Pancreas (tissue), 10 donors: ENCODE results near the gene FYB1. TPM values are rescaled to one million over a fixed set of nuclear protein-coding genes. Genes with fewer than 3 reads are reported as not detected.

Experiments
- ATAC-seq, 4 donors: fragments of 200-7000 bp; cut with Tn5 transposase; one replicate each; pipeline versions ENCODE4 v1.8.0 to v1.9.1; 2020; ENCODE audit warnings: mild to moderate bottlenecking in 4 of 4, moderate library complexity in 4 of 4
- DNase-seq, 6 donors: peaks; one replicate each; pipeline ENCODE4 v3.0.0-alpha.2; 2020
- FAIRE-seq: peaks from 2 replicates; lab custom pipeline; 2012; peaks lifted over from hg19 to GRCh38; lab: Jason Lieb, UNC
- H3K27ac ChIP-seq, 4 donors: fragments of 200-600 bp; sonication (generic); 1 replicate in 3 of 4; 2 replicates in 1 of 4; pipeline versions ENCODE4 v1.5.0 to v1.8.0; 2020
- H3K27me3 ChIP-seq, 4 donors: fragments of 200-600 bp; one replicate each; pipeline ENCODE4 v1.8.0; 2021
- H3K36me3 ChIP-seq, 3 donors: fragments of 200-600 bp; sonication (generic) in 1 of 3; one replicate each; pipeline versions ENCODE4 v1.5.0 to v1.8.0; 2020 to 2021
- H3K4me1 ChIP-seq, 3 donors: fragments of 200-600 bp; one replicate each; pipeline ENCODE4 v1.8.0; 2021
- H3K4me3 ChIP-seq, 4 donors: fragments of 200-600 bp; sonication (generic) in 2 of 4; one replicate each; pipeline versions ENCODE4 v1.5.0 to v1.8.0; 2020 to 2021
- H3K9me3 ChIP-seq, 4 donors: fragments of 200-600 bp; one replicate each; pipeline ENCODE4 v1.8.0; 2021
- CTCF ChIP-seq, 4 donors: fragments of 200-600 bp; sonication (generic) in 3 of 4; IDR thresholded peaks; one replicate each; pipeline versions ENCODE4 v1.5.0 to v1.8.0; 2021; ENCODE audit warnings: antibody characterized with exemption in 4 of 4
- WGBS, 2 donors: extraction: QIAGEN DNeasy Blood & Tissue Kit; methylation state at CpG; one replicate each; pipeline ENCODE4 v1.1.7; 2013; 5-methylcytosine and 5-hydroxymethylcytosine counted together
- intact Hi-C, 3 donors: fragments of 100-400 bp; cut with DNase I; formaldehyde crosslinking; loops; one replicate each; pipeline versions ENCODE4 v1.11.1 to v1.14.2; 2022
- polyA plus RNA-seq, 2 donors: library from polyadenylated mRNA; stranded (reverse); fragments of 200-250 nt; gene quantifications; one replicate each; pipeline ENCODE4 v1.2.3, GENCODE V29; 2013
- total RNA-seq, 6 donors: library from RNA; stranded (reverse); fragmentation: NEBNext Ultra II Directional in 4 of 6; extraction: Animal tissue kit (Norgen Biotek cat#: 25700) in 4 of 6; gene quantifications; one replicate each; pipeline versions ENCODE4 v1.2.1 to v1.2.4, GENCODE V29; 2021 to 2023
- donor health status: healthy with polysubstance abuse.
- donor health status: DM: no; HTN: no; CAD: no; lungs with moderate emphysema.
- donor health status: DM: no; HTN: no; CAD: no.
- donor health status: control.
- donor health status: control.
- donor health status: Bipolar disorder and iron deficiency.
- donor health status: DM: yes; HTN: yes; CAD: no.
- donor health status: DM: no; HTN: no; CAD: no.
- donor health status: DM: no; HTN: no; CAD: no.
- donor health status: DM: yes; HTN: yes; CAD: no.

The FYB1 gene
- total and polyA plus RNA-seq, 8 donors, result 0.49 to 16.9 (median 1.6) TPM

- H3K9me3 ChIP-seq, result no peaks in the 10 kb centered on the region
Observed at GRCh38 chr5:39104221-39104620, 115.1 kb downstream of the FYB1 start.

GRCh38 chr5:39102684-39103155 lies 116.6 kb downstream of the FYB1 start:
- DNase-seq (no peak), FAIRE-seq (no peak), ATAC-seq (no peak)
- Histone ChIP-seq H3K36me3 (no peaks in the 10 kb centered on the region), H3K4me3 (no peak overlapping the region), H3K27me3 (no peaks in the 10 kb centered on the region), H3K4me1 (no peaks in the 10 kb centered on the region), H3K9me3 (no peaks in the 10 kb centered on the region), H3K27ac (no peak overlapping the region)
- intact Hi-C loops, result no loop called here
- no peak for TF ChIP-seq CTCF (IDR thresholded peaks at IDR 0.05)
- 69 to 73% methylated on average over 4 of the region's 4 CpGs for WGBS, 2 donors

More at GRCh38 chr5:39104221-39104620, 115.1 kb downstream of the FYB1 start:
- no peak for TF ChIP-seq CTCF (IDR thresholded peaks at IDR 0.05)
- ATAC-seq (no peak), FAIRE-seq (no peak), DNase-seq (no peak)
- no peaks in the 10 kb centered on the region for H3K4me1 ChIP-seq
- H3K27ac ChIP-seq, result no peak overlapping the region
- no peak overlapping the region for H3K4me3 ChIP-seq
- WGBS, 2 donors, result 37 to 66% methylated on average over 1 of the region's 1 CpG
- no peaks in the 10 kb centered on the region for H3K36me3 ChIP-seq
- intact Hi-C loops, result no loop called here
- no peaks in the 10 kb centered on the region for H3K27me3 ChIP-seq

- no peak for TF ChIP-seq CTCF (IDR thresholded peaks at IDR 0.05)
- ATAC-seq, result no peak
- WGBS, 2 donors, result 69 to 80% methylated on average over 7 of the region's 7 CpGs
Observed at GRCh38 chr5:39100851-39101396, 118.4 kb downstream of the FYB1 start.

GRCh38 chr5:39100301-39100850 lies 119.0 kb downstream of the FYB1 start:
- intact Hi-C loops, result no loop called here
- H3K4me3 ChIP-seq, result no peak overlapping the region
- ATAC-seq (no peak), DNase-seq (no peak), FAIRE-seq (no peak)
- no peaks in the 10 kb centered on the region for H3K36me3 ChIP-seq
- H3K27ac ChIP-seq, result no peak overlapping the region
- H3K4me1 ChIP-seq, result no peaks in the 10 kb centered on the region
- H3K9me3 ChIP-seq, result no peaks in the 10 kb centered on the region
- TF ChIP-seq CTCF (IDR thresholded peaks at IDR 0.05), result no peak
- 70 to 73% methylated on average over 6 of the region's 6 CpGs for WGBS, 2 donors
- H3K27me3 ChIP-seq, result no peaks in the 10 kb centered on the region

More at GRCh38 chr5:39100851-39101396, 118.4 kb downstream of the FYB1 start:
- DNase-seq (no peak), FAIRE-seq (no peak)
- Histone ChIP-seq H3K27me3 (no peaks in the 10 kb centered on the region), H3K27ac (no peak overlapping the region), H3K36me3 (no peaks in the 10 kb centered on the region), H3K4me1 (no peaks in the 10 kb centered on the region), H3K4me3 (no peak overlapping the region), H3K9me3 (no peaks in the 10 kb centered on the region)
- intact Hi-C loops, result no loop called here

- DNase-seq (no peak), ATAC-seq (no peak), FAIRE-seq (no peak)
- H3K4me3 ChIP-seq, result no peak overlapping the region
- TF ChIP-seq CTCF (IDR thresholded peaks at IDR 0.05), result no peak
- H3K36me3 ChIP-seq, result no peaks in the 10 kb centered on the region
- H3K27me3 ChIP-seq, result no peaks in the 10 kb centered on the region
- no peaks in the 10 kb centered on the region for H3K4me1 ChIP-seq
- H3K9me3 ChIP-seq, result no peaks in the 10 kb centered on the region
- H3K27ac ChIP-seq, result no peak overlapping the region
- intact Hi-C loops, result no loop called here
Observed at GRCh38 chr5:39099831-39100230, 119.5 kb downstream of the FYB1 start.
